H1 (cell line): ENCODE data around the gene BAHD1. TPM values are rescaled to one million over a fixed set of nuclear protein-coding genes. Genes with fewer than 3 reads are reported as not detected.

Experiments used
- CTCF ChIA-PET: fragments of 300-600 bp; sonication (Branson Sonifier 250); formaldehyde crosslinking; loops from one replicate; lab custom pipeline; 2021; ENCODE audit not compliant: partially characterized antibody; lab: Charles Lee
- POLR2A ChIA-PET: fragments of 300-600 bp; sonication (Branson Sonifier 250); formaldehyde crosslinking; loops from one replicate; lab custom pipeline; 2021; ENCODE audit warnings: inconsistent platforms; ENCODE audit not compliant: partially characterized antibody; lab: Charles Lee
- DNase-seq, 2 experiments: peaks; one replicate each; pipeline versions ENCODE4 v3.0.0 to v3.0.0-alpha.2; 2010 to 2022; ENCODE audit warnings: low spot score in 2 of 2, low read depth in 1 of 2, mixed read lengths in 1 of 2
- FAIRE-seq: peaks from 2 replicates; lab custom pipeline; 2011; peaks lifted over from hg19 to GRCh38; lab: Jason Lieb, UNC
- H2AFZ ChIP-seq: 2 replicates; pipeline ENCODE4 v1.8.1; 2012; ENCODE audit warnings: low read length, inconsistent platforms
- H2AK5ac ChIP-seq: 2 replicates; pipeline ENCODE4 v1.6.1; 2013; ENCODE audit warnings: low read depth, low read length
- H2BK120ac ChIP-seq: replicated peaks from 2 replicates; pipeline ENCODE3; 2013; ENCODE audit warnings: low read depth, low read length, inconsistent platforms
- H2BK12ac ChIP-seq: 2 replicates; pipeline ENCODE4 v1.6.1; 2013; ENCODE audit warnings: low read depth, low read length
- H2BK15ac ChIP-seq: 2 replicates; pipeline ENCODE4 v1.6.1; 2013; ENCODE audit warnings: low read length
- H2BK20ac ChIP-seq: 2 replicates; pipeline ENCODE4 v1.6.1; 2013; ENCODE audit warnings: low read length
- H2BK5ac ChIP-seq: 2 replicates; pipeline ENCODE4 v1.6.1; 2013; ENCODE audit warnings: low read depth, low read length
- H3K14ac ChIP-seq: 2 replicates; pipeline ENCODE4 v1.6.1; 2013; ENCODE audit warnings: inconsistent platforms; ENCODE audit not compliant: insufficient read length
- H3K18ac ChIP-seq: 2 replicates; pipeline ENCODE4 v1.6.1; 2013; ENCODE audit warnings: low read length; ENCODE audit errors: extremely low read depth
- H3K23ac ChIP-seq: 2 replicates; pipeline ENCODE4 v1.6.1; 2013; ENCODE audit warnings: inconsistent platforms; ENCODE audit not compliant: insufficient read length
- H3K23me2 ChIP-seq: 2 replicates; pipeline ENCODE4 v1.6.1; 2013; ENCODE audit warnings: low read depth, low read length
- H3K27ac ChIP-seq: 2 replicates; pipeline ENCODE4 v1.6.1; 2011; ENCODE audit warnings: low read depth, low read length, inconsistent platforms
- H3K27me3 ChIP-seq, 4 experiments: replicated peaks in 1 of 4; 1 replicate in 1 of 4; 2 replicates in 3 of 4; pipeline versions ENCODE4 v1.6.1 to v1.8.1; 2011 to 2013; ENCODE audit warnings: low read length in 3 of 4, mild to moderate bottlenecking in 3 of 4, inconsistent platforms in 2 of 4, mixed read lengths in 2 of 4, moderate library complexity in 1 of 4; ENCODE audit not compliant: control insufficient read depth in 3 of 4, insufficient read depth in 3 of 4; ENCODE audit errors: extremely low read depth in 1 of 4
- H3K36me3 ChIP-seq, 4 experiments: 2 replicates each; pipeline versions ENCODE4 v1.6.1 to v1.8.1; 2011 to 2013; ENCODE audit warnings: mild to moderate bottlenecking in 4 of 4, low read length in 3 of 4, moderate library complexity in 2 of 4, control low read depth in 1 of 4, inconsistent platforms in 1 of 4; ENCODE audit not compliant: insufficient read depth in 4 of 4, control insufficient read depth in 2 of 4
- H3K4ac ChIP-seq: replicated peaks from 2 replicates; pipeline ENCODE3; 2013; ENCODE audit warnings: low read length, low read depth, mixed read lengths, inconsistent platforms; ENCODE audit not compliant: insufficient read length
- H3K4me1 ChIP-seq, 4 experiments: replicated peaks in 1 of 4; 1 replicate in 1 of 4; 2 replicates in 3 of 4; pipeline versions ENCODE4 v1.6.1 to v1.8.1; 2011 to 2013; ENCODE audit warnings: low read length in 3 of 4, inconsistent platforms in 2 of 4, mixed read lengths in 1 of 4; ENCODE audit not compliant: insufficient read depth in 4 of 4, control insufficient read depth in 3 of 4
- H3K4me2 ChIP-seq, 2 experiments: 2 replicates each; pipeline versions ENCODE4 v1.6.1 to v1.8.1; 2011 to 2013; ENCODE audit warnings: low read depth in 2 of 2, low read length in 2 of 2, control low read depth in 1 of 2, inconsistent platforms in 1 of 2, mild to moderate bottlenecking in 1 of 2; ENCODE audit not compliant: insufficient read depth in 1 of 2
- H3K4me3 ChIP-seq, 4 experiments: fragments of 200-600, 300-600 bp in 1 of 4; sonication (generic), shearing (Covaris generic), sonication (Bioruptor Twin) in 1 of 4; 2 replicates each; pipeline versions ENCODE4 v1.5.1 to v1.8.1; 2011 to 2016; ENCODE audit warnings: low read length in 4 of 4, low read depth in 3 of 4, control low read depth in 2 of 4, inconsistent platforms in 2 of 4, mild to moderate bottlenecking in 2 of 4, mixed read lengths in 1 of 4, moderate library complexity in 1 of 4; ENCODE audit not compliant: insufficient read depth in 2 of 4; ENCODE audit errors: extremely low read depth in 1 of 4
- H3K56ac ChIP-seq: replicated peaks from 2 replicates; pipeline ENCODE3; 2013; ENCODE audit warnings: low read depth, mild to moderate bottlenecking, mixed read lengths, low read length, inconsistent platforms; ENCODE audit not compliant: insufficient read length
- H3K79me1 ChIP-seq: 2 replicates; pipeline ENCODE4 v1.6.1; 2013; ENCODE audit warnings: low read depth, low read length, control low read depth
- H3K79me2 ChIP-seq, 2 experiments: 2 replicates each; pipeline versions ENCODE4 v1.6.1 to v1.8.1; 2012 to 2013; ENCODE audit warnings: low read length in 2 of 2, mild to moderate bottlenecking in 2 of 2, inconsistent platforms in 1 of 2; ENCODE audit not compliant: insufficient read depth in 2 of 2, control insufficient read depth in 1 of 2
- H3K9ac ChIP-seq, 4 experiments: replicated peaks in 1 of 4; 1 replicate in 1 of 4; 2 replicates in 3 of 4; pipeline versions ENCODE4 v1.6.1 to v1.8.1; 2011 to 2013; ENCODE audit warnings: low read depth in 3 of 4, low read length in 3 of 4, control low read depth in 2 of 4, mild to moderate bottlenecking in 2 of 4, moderate library complexity in 2 of 4, inconsistent platforms in 1 of 4; ENCODE audit errors: extremely low read depth in 1 of 4
- H3K9me3 ChIP-seq, 2 experiments: 2 replicates each; pipeline versions ENCODE4 v1.6.1 to v1.8.1; 2012 to 2013; ENCODE audit warnings: mild to moderate bottlenecking in 2 of 2, moderate library complexity in 2 of 2, control low read depth in 1 of 2, inconsistent platforms in 1 of 2, low read depth in 1 of 2, low read length in 1 of 2, mixed read lengths in 1 of 2; ENCODE audit not compliant: insufficient read depth in 2 of 2
- H4K20me1 ChIP-seq, 2 experiments: replicated peaks in 1 of 2; 2 replicates each; pipeline versions ENCODE3 to v1.8.1; 2011 to 2013; ENCODE audit warnings: inconsistent platforms in 2 of 2, low read length in 2 of 2, mild to moderate bottlenecking in 1 of 2; ENCODE audit not compliant: insufficient read depth in 2 of 2, control insufficient read depth in 1 of 2
- H4K5ac ChIP-seq: 2 replicates; pipeline ENCODE4 v1.6.1; 2013; ENCODE audit warnings: low read length, low read depth, mixed read lengths, inconsistent platforms; ENCODE audit not compliant: insufficient read length
- H4K8ac ChIP-seq: 2 replicates; pipeline ENCODE4 v1.8.0; 2013; ENCODE audit warnings: mild to moderate bottlenecking, moderate library complexity, low read length, inconsistent platforms; ENCODE audit not compliant: insufficient read depth; ENCODE audit errors: extremely low read depth
- H4K91ac ChIP-seq: replicated peaks from 2 replicates; pipeline ENCODE3; 2013; ENCODE audit warnings: low read length, mixed read lengths, inconsistent platforms; ENCODE audit not compliant: insufficient read length
- CTCF ChIP-seq, 3 experiments: IDR thresholded peaks; 1 replicate in 2 of 3; 2 replicates in 1 of 3; pipeline versions ENCODE4 v1.5.1 to v1.6.1; 2011; ENCODE audit warnings: low read length in 3 of 3, mild to moderate bottlenecking in 3 of 3, inconsistent platforms in 2 of 3, low read depth in 1 of 3, moderate library complexity in 1 of 3; ENCODE audit not compliant: insufficient read depth in 1 of 3; ENCODE audit errors: control extremely low read depth in 1 of 3
- PHF8 ChIP-seq: fragments of 200-600 bp; sonication (generic); conservative IDR thresholded peaks from 2 replicates; pipeline ENCODE4 v1.7.1; 2012; ENCODE audit warnings: low read depth, mild to moderate bottlenecking, inconsistent platforms, low read length, moderate library complexity
- RAD21 ChIP-seq, 2 experiments: IDR thresholded peaks in 1 of 2; conservative IDR thresholded peaks in 1 of 2; 2 replicates each; pipeline ENCODE4 v1.6.1; 2011; ENCODE audit warnings: low read depth in 2 of 2, low read length in 2 of 2, improper control_type of control experiment in 1 of 2, inconsistent platforms in 1 of 2, mild to moderate bottlenecking in 1 of 2, moderate library complexity in 1 of 2
- RBBP5 ChIP-seq: IDR thresholded peaks from 2 replicates; pipeline ENCODE4 v1.7.1; 2012; ENCODE audit warnings: low read depth, mild to moderate bottlenecking, inconsistent platforms, low read length, moderate library complexity, borderline replicate concordance
- SP1 ChIP-seq: IDR thresholded peaks from 2 replicates; pipeline ENCODE4 v1.6.1; 2011; ENCODE audit warnings: low read depth, low read length
- TAF7 ChIP-seq: optimal IDR thresholded peaks from 2 replicates; pipeline ENCODE3; 2011; ENCODE audit warnings: low read depth, mild to moderate bottlenecking, inconsistent platforms, low read length, moderate library complexity, borderline replicate concordance
- WGBS, 2 experiments: shearing (Covaris generic) in 1 of 2; methylation state at CpG; one replicate each; pipeline versions ENCODE4 v1.1.6 to v1.1.7; 2013 to 2015; ENCODE audit warnings: low lambda C conversion rate in 2 of 2, mixed read lengths in 2 of 2, inconsistent platforms in 1 of 2, low coverage in 1 of 2, missing lambda C conversion rate in 1 of 2; ENCODE audit not compliant: insufficient replicate concordance in 2 of 2, insufficient coverage in 1 of 2, insufficient read length in 1 of 2; ENCODE audit errors: extremely low coverage in 1 of 2, missing lambda C conversion rate in 1 of 2; 5-methylcytosine and 5-hydroxymethylcytosine counted together
- polyA plus RNA-seq, 7 experiments: library from polyadenylated mRNA; depleted of rRNA in 3 of 7; stranded (reverse) in 5 of 7; unstranded in 2 of 7; fragments of >200 nt in 5 of 7; fragments of 200-250 nt in 2 of 7; gene quantifications; 1 replicate in 5 of 7; 2 replicates in 1 of 7; 4 replicates in 1 of 7; pipeline versions ENCODE4 v1.2.1 to v1.2.3, GENCODE V29; 2011 to 2013; ENCODE audit warnings: missing spikeins in 2 of 7, mixed read lengths in 2 of 7
- total RNA-seq: library from RNA; stranded (reverse); fragmentation: NEBNext Ultra II Directional; extraction: Animal tissue kit (Norgen Biotek cat#: 25700); gene quantifications from 2 replicates; pipeline ENCODE4 v1.2.1, GENCODE V29; 2021

The BAHD1 gene
- total and polyA plus RNA-seq, 2 of the 8 experiments (the other 6 are each of a cell fraction or from before 2014, with no cell fraction given), result 15.0 to 38.9 TPM

DNA sequence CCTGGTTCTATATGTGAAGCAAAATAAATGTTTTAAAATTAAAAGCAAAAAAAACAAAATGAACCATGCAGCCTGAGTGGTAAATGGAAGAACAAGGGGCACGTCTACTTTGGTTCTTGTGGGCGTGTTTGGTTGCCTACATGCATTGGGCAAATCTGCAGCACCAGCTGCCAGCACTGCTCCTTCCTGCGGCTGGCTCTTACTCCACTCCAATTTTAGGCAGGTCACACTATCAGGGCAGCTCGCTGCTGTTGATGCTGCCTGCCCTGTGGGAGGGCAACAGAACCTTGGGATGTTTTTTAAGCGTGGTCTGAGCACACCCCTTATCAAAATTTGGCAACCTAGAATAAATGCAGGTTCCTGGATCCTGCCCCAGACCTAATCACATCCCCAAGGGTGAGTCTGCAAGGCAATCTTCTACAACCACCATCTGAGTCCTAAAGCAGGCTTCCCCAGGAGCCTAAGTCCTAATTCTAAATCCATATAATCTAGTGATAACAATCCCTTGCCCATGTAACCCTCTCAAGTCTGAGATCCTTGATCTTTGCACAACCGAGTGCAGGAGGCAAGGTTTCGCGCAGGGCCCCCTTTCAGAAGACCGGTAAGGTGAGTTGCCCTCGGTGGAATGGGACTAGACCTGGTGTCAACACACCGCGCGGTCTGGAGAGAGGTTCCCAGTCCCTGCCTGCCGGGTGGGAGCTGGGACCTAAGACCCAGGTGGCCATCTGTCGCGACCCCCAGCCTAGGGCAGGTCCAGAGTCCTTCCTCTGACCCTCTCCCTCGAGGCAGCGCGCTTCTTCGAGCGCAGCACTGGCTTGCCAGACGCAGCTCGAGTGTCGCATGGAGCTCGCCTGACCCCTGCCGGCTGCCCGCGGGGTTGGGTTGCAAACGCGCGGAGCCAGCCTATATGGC lies 19.3 kb upstream of the BAHD1 start:
- DNase-seq (peak; percentile 62 to 95), FAIRE-seq (no peak)
- Histone ChIP-seq H3K27ac (no peak overlapping the region), H2BK15ac (no peak overlapping the region), H3K23me2 (no peaks in the 10 kb centered on the region), H3K56ac (no peak overlapping the region), H2AK5ac (no peak overlapping the region), H3K27me3 (peaks cover 0 to 2% (median 0%) of the 10 kb centered on the region in 4 experiments; a peak in 1 of 7 replicates), H3K79me1 (no peaks in the 10 kb centered on the region), H3K4ac (no peak overlapping the region), H3K4me1 (peaks cover 0 to 6% (median 3%) of the 10 kb centered on the region in 4 experiments; a peak in 4 of 7 replicates), H3K9ac (no peak overlapping the region), H3K9me3 (no peaks in the 10 kb centered on the region), H3K18ac (no peak overlapping the region; the same call in 1 of the 2 replicates), H3K4me3 (peak overlapping the region in 1 of 4 experiments; percentile 45; a peak in 3 of 8 replicates), H4K91ac (no peak overlapping the region), H2BK120ac (no peak overlapping the region), H3K79me2 (no peaks in the 10 kb centered on the region), H3K4me2 (peak overlapping the region; percentile 0 to 73; a peak in 3 of 4 replicates), H3K14ac (no peak overlapping the region), H4K8ac (no peak overlapping the region; the same call in 1 of the 2 replicates), H2BK12ac (no peak overlapping the region), H4K20me1 (peaks cover 0 to 6% of the 10 kb centered on the region in 2 experiments), H2BK5ac (no peak overlapping the region), H3K36me3 (peaks cover 0 to 16% (median 8%) of the 10 kb centered on the region in 4 experiments; a peak in 6 of 8 replicates), H2AFZ (no peak overlapping the region), H2BK20ac (no peak overlapping the region), H4K5ac (no peak overlapping the region), H3K23ac (no peak overlapping the region)
- ChIA-PET CTCF (interaction anchor here (0.6 to 16.2 kb wide), 37 partner anchors 8 to 317 kb away, joined by 3 to 184 read pairs (median 6); partner anchors contain the start of genes CCDC9B, INAFM2, IVD and PHGR1), POLR2A (interaction anchor here (0.8 to 8.8 kb wide), 16 partner anchors 9 to 130 kb away, joined by 3 to 77 read pairs (median 5); partner anchors contain the start of genes BAHD1, IVD and KNSTRN)
- WGBS, 2 experiments, result 20% methylated on average over 31 of the region's 31 CpGs; no CpG with 5 or more reads in 1 of the 2 experiments
- TF ChIP-seq TAF7, result no peak
- TF ChIP-seq CTCF (IDR thresholded peaks at IDR 0.05; ENCODE audit: control extremely low read depth in 1 of 3, insufficient read depth in 1 of 3, low read depth in 1 of 3, low read length in 3 of 3), result peak; percentile 95 to 97 (median 96)
- peak; percentile 91 to 95 for TF ChIP-seq RAD21 (IDR thresholded peaks at IDR 0.05 in 1 of 2, conservative IDR thresholded peaks at IDR 0.05 in 1 of 2; ENCODE audit: low read depth in 2 of 2, low read length in 2 of 2)
- TF ChIP-seq SP1, result no peak
- 0 out of 2 replicates have a peak, but pooled peaks have one; percentile 35 for TF ChIP-seq RBBP5
- no peak for TF ChIP-seq PHF8
